BE2C (cell line): ENCODE results near the gene FLVCR2.

ENCODE experiments used
- DNase-seq: peaks from one replicate; pipeline ENCODE4 v3.0.0-alpha.2; 2020
- H3K27me3 ChIP-seq: fragments of 250-450 bp; sonication (Bioruptor Pico); 2 replicates; pipeline ENCODE4 v1.5.1; 2020; ENCODE audit warnings: mild to moderate bottlenecking
- H3K36me3 ChIP-seq: fragments of 250-450 bp; sonication (Bioruptor Pico); 2 replicates; pipeline ENCODE4 v1.5.1; 2020; ENCODE audit warnings: mild to moderate bottlenecking
- H3K4me1 ChIP-seq: fragments of 250-450 bp; sonication (Bioruptor Pico); 2 replicates; pipeline ENCODE4 v1.5.1; 2020
- H3K4me3 ChIP-seq: 2 replicates; pipeline ENCODE4 v1.5.1; 2011; ENCODE audit warnings: low read depth, low read length
- H3K9me3 ChIP-seq: fragments of 250-450 bp; sonication (Bioruptor Pico); 2 replicates; pipeline ENCODE4 v1.5.1; 2020
- TF ChIP-seq, protein P1 (sequence below): IDR thresholded peaks from 2 replicates; pipeline ENCODE4 v1.5.1; 2012; ENCODE audit warnings: mild to moderate bottlenecking, low read depth, low read length

FLVCR2 gene

DNA sequence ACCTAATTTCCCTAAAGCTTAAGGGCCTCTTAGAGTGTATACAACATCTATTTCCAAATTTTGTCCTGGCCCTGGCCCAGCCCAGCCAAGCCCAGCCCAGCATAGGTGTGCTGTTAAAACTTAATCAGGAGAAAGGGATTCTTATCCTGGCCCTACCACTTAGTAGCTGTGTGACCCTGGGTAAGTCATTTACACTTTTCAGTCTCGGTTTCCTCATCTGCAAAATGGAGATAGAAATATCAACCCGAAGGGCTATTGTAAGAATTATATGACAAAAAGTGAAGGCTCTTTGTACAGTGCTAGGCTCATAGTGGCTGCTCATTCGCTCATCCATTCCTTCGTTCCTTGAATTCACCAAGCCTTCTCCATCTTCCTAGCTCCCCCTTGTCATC, 81.8 kb downstream of the FLVCR2 start:
- peaks cover 4% of the 10 kb centered on the region; the same call in 1 of the 2 replicates for H3K36me3 ChIP-seq
- H3K9me3 ChIP-seq = no peaks in the 10 kb centered on the region
- peak overlapping the region; percentile 90 for H3K4me3 ChIP-seq
- H3K4me1 ChIP-seq = no peaks in the 10 kb centered on the region
- TF ChIP-seq, protein P1, sequence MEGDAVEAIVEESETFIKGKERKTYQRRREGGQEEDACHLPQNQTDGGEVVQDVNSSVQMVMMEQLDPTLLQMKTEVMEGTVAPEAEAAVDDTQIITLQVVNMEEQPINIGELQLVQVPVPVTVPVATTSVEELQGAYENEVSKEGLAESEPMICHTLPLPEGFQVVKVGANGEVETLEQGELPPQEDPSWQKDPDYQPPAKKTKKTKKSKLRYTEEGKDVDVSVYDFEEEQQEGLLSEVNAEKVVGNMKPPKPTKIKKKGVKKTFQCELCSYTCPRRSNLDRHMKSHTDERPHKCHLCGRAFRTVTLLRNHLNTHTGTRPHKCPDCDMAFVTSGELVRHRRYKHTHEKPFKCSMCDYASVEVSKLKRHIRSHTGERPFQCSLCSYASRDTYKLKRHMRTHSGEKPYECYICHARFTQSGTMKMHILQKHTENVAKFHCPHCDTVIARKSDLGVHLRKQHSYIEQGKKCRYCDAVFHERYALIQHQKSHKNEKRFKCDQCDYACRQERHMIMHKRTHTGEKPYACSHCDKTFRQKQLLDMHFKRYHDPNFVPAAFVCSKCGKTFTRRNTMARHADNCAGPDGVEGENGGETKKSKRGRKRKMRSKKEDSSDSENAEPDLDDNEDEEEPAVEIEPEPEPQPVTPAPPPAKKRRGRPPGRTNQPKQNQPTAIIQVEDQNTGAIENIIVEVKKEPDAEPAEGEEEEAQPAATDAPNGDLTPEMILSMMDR = no peak
- H3K27me3 ChIP-seq = no peaks in the 10 kb centered on the region
- no peak for DNase-seq

DNA sequence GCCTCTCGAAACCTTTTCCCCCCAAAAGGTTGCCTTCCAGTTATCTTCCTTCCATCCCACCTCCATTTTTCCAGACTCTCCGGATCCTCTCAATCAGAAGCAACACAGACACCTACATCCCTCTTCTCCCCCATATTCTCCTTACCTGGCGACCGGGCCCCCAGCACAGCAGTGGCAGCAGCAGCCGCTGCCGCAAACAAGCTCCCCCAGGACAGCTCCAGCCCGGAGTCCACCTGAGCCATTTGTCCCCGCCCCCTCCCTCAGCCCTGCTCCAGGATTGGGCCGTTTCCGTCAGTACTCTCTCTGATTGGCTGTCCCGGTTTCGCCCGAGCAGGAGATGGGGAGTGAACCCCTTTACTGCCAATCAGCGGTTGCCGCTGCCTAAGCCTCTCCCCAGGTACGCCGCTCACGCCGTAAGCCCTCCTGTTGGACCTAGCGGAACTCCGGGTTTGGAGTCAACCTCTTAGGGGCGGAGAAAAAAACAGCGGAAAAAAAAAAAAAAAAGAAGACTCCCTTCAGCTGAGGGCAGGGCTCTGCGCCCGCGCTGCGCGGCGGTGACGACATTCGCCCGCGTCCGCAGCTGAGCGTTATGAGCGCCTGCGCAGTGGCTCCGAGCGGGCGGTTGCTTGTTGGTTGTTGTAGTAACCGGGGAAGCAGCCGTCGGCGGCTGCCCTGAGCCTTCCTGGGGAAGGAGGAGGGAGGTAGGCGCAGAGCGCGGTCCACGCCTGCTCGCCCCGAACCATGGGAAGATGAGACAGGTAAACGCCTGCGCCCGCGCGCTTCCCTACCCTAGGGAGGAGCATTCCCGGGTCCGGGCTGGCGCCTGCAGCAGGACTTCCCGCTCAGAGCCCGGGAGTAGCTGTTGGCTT, 82.4 kb downstream of the FLVCR2 start, which contains the start of the genes ERG28 and TTLL5:
Gene ERG28 (minus strand): TSS at position 247 of the 869 bp plus-strand sequence. CDS start 3,374 bp downstream, outside the sequence.
Gene TTLL5 (plus strand): TSS at position 617 of the 869 bp plus-strand sequence. CDS start 1,904 bp downstream, outside the sequence.
- DNase-seq = peak; percentile 96
- Histone ChIP-seq H3K27me3 (no peaks in the 10 kb centered on the region), H3K4me1 (no peaks in the 10 kb centered on the region), H3K36me3 (peaks cover 4% of the 10 kb centered on the region; the same call in 1 of the 2 replicates), H3K9me3 (no peaks in the 10 kb centered on the region), H3K4me3 (peak within 1 kb of the TSS; percentile 90)
- TF ChIP-seq, protein P1 = no peak

DNA sequence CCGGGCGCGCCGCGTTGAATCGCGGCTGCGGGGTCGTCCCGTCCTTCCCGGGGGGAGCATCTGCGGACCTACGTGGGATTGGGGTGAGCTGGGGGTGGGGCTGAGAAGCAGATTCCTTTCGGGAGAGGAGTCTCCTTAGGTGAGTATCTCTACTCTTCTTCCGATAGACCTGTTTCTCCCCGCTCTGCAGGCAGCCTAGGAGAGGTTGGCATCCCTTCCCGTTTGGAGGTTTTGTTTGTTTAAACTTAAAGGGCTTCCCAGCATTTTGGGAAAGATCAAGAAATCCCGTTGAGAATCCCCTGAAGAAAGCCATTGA, 83.0 kb downstream of the FLVCR2 start:
- Histone ChIP-seq H3K36me3 (peaks cover 7% of the 10 kb centered on the region; the same call in 1 of the 2 replicates), H3K4me3 (peak overlapping the region; percentile 90), H3K9me3 (no peaks in the 10 kb centered on the region), H3K4me1 (no peaks in the 10 kb centered on the region), H3K27me3 (no peaks in the 10 kb centered on the region)
- no peak for DNase-seq
- TF ChIP-seq, protein P1 = no peak

DNA sequence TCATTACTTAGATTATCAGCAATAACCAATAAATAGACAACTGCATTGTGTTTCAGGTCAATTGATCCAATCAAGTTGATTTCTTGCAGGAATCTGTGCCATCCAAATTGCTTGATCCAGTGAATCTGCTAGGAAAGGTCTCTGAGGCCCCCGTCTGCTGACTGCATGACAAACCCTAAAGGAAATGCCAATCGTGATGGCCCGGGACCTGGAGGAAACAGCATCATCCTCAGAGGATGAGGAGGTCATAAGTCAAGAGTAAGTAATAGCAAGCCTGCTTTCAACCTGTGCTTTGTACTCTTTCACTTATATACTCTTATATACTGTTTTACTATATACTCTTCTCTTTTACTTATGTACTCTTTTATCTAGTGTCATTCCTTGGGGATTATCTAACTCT, 84.5 kb downstream of the FLVCR2 start:
- H3K4me3 ChIP-seq = no peak overlapping the region

DNA sequence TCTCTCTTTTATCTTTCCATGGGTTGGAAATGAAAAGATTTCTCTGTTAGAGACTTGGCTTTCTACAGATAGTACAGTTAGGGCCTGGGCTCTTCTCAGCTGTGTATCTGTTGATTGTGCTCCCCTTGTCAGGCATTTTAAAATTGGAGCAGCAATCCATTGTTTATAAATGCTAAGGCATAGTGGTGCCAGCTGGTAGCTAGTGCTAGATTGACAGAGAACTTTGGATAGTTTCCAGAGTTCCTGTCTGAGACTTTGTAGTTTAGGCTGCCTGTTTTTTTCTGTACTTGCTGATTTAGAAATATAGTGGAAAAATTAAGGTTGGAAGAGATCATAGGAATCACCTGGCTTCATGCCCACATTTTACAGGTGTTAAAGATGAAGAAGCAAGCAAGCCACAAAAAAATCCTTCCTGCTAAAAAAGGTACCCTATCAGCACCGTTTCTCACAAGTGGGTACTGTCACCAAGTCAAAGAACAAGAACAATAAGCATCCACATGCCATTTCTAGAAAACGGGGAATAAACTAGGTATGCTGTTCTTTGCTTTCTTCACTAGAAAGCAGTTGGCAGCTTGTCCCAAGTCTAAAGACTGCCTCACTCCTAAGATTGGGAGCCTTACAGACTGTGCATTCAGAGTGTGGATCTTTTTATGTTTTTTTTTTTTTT, 88.8 kb downstream of the FLVCR2 start:
- Histone ChIP-seq H3K36me3 (peaks cover 17% of the 10 kb centered on the region), H3K4me1 (no peaks in the 10 kb centered on the region), H3K27me3 (no peaks in the 10 kb centered on the region), H3K9me3 (no peaks in the 10 kb centered on the region), H3K4me3 (no peak overlapping the region)
- TF ChIP-seq, protein P1 = no peak
- DNase-seq = no peak

More for the DNA sequence above, 84.5 kb downstream of the FLVCR2 start:
- H3K36me3 ChIP-seq = peaks cover 7% of the 10 kb centered on the region; the same call in 1 of the 2 replicates
- no peak for DNase-seq
- H3K9me3 ChIP-seq = no peaks in the 10 kb centered on the region
- TF ChIP-seq, protein P1 = no peak
- no peaks in the 10 kb centered on the region for H3K4me1 ChIP-seq
- H3K27me3 ChIP-seq = no peaks in the 10 kb centered on the region
